Renal cortex interstitium (tissue), 11 donors: ENCODE measurements around the gene NDNF. TPM values are rescaled to one million over a fixed set of nuclear protein-coding genes. Genes with fewer than 3 reads are reported as not detected.

Experiments used
- DNase-seq, 11 donors: peaks; one replicate each; pipeline ENCODE4 v3.0.0-alpha.2; 2013; ENCODE audit warnings: low read depth in 9 of 11, low spot score in 4 of 11; ENCODE audit errors: extremely low read depth in 1 of 11
- polyA plus RNA-seq, 3 donors: library from polyadenylated mRNA; unstranded; fragments of 120-200 nt; gene quantifications; one replicate each; pipeline ENCODE4 v1.2.1, GENCODE V29; 2013; ENCODE audit not compliant: insufficient read length in 3 of 3

NDNF gene
- polyA plus RNA-seq, 3 donors = 62.6 to 89.5 (median 64.4) TPM

DNA sequence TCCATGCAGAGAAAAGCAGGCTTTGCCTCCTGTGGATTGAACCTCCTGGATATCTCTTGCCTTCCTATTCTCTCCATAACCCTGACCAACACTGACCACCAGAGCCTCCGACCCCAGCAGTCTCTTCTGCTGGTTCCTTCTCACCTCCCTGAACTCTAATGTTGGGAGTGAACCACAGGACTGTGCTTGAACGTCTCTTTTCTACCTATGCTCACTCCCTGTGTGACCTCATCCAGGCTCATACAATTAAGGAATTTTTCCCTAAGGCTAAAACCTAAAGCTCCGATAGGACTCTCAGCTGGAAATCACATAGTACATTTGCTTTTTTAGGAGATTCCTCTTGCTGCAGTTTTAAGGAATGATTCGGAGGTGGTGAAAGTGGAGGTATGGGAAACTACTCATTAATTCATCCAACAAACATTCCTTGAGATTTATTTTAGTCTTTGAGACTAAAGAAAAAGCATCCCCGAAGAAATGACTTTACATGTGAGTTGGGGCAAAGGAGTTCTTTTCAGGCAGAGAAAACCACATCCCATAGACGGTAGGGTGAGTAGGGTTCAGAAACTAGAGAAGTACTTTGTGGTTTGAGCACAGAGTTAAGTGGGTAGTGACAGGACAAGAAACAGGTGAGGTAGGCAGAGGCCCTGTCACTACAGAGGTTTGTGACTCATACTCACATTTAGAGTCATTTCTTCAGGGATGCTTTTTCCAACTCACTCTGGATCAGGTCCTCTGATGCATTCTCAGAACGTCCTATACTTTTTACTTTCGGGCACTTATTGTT is 30.8 kb downstream of the NDNF start:
- no peak for DNase-seq

DNA sequence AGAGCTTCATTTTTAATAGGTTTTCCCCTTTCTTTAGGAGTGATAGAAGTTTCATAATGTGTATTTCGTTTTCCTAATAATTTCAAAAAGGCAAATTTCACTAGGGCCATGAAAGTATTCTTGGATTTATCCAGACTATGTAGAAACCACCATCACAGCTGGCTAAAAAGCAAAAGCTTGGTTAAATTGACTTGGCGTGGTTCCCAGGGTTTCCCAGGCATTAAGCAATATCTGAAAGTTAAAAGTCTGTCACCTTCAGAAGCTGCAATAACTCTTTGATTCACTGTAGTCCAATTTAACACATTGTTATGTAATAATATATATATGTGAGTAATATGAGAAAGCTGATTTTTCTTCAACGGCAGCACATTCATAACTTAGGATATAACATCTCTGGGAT is 38.3 kb downstream of the NDNF start:
- DNase-seq = no peak

DNA sequence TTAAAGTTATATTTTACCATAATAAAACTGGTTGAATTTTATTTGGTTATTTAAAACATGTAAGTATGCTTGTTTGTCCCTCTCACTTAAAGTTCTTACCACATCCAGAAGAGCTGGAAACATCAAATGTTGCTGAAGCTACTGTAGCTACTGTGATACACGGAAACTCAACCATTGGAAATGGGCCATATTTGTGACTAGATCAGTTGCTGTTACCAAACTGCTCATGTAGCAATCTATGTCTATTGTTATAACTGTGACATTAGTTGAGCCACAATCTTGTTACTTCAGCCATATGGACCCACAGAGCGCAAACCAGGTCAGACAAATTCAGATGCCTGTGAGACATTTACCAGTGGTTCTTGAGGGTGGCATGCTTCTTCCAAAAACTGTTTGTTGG is 41.6 kb downstream of the NDNF start:
- DNase-seq = no peak

DNA sequence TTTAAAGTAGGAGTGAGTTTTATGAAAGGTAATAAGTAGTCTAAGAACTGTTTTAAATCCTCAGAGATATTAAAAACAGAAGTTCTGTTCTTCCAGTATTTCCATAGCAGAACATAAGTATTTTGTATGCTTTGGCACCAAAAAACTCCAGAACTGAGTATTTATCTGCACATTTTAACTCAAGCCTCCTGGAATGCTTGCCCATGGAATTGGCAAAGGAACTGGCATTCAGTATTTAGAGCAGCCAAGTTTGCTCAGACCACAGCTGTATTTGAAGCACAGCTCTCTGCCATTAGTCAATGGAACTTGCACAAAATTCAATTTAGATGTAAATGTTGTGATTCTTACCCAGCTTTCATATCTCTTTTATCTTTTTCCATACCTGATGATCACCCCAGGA is 42.2 kb downstream of the NDNF start:
- DNase-seq = no peak

DNA sequence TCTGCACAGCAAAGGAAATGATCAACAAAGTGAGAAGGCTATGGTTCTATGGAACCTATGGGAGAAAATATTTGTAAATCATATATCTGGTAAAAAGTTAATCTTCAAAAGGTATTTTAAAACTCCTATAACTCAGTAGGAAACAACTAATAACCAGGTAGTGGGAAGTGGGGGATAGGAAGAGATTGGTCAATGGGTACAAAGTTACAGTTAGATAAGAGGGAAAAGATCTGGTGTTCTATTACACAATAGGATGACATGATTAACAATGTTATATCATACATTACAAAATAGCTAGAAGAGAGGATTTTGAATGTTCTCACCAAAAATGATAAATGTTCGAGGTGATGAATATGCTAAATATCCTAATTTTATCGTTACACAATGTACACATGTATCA is 46.3 kb downstream of the NDNF start:
- DNase-seq = no peak

DNA sequence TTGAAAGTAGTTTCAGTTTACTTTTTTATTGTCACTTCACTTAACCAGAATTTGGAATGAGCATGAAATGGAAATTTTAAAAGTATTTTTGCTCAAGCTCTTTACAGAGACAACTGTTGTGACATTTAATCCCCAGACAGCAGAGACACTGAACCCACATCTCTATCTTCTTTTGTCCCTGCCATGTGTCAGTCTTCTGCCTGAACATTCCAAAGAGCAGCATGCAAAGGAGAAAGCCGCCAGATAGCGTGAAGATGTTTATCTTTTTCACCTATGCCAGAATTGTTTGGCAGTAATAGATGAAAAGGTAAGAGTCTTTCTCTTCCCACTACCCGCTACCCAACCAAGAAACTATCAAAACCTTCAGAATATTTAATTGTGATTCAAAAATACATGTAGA is 46.8 kb downstream of the NDNF start:
- DNase-seq = no peak

DNA sequence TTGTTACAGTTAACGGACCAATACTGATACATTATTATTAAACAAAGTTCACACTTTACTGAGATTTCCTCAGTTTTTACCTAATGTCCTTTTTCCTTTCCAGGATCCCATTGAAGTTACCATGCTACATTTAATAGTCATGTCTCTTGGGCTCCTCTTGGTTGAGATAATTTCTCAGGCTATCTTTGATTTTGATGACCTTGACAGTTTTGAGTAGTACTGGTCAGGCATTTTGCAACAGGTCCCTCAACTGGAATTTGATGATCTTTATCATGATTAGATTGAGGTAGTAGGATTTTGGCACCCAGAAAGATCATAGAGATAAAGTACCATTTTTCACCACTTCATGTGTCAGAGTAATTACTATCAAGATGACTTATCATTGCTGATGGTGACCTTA is 53.8 kb downstream of the NDNF start:
- DNase-seq = no peak

DNA sequence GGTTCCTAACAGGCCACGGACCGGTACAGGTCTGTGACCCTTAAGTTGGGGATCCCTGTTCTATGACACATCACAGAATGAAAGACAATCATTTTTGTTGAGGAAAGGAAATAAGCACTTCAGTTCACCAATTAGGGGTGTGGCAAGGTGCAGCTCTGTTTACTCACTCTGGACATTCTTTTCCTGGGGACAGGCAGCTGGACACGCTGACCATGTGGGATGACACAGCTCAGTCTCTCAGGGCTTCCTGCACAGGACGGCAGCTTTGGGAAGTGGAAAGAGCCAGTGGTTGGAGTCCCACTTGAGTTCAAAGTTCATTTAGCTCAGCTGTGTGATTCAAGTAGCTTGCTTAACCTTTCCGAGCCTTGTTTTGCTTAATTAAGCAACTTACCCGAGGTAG is 55.7 kb downstream of the NDNF start:
- DNase-seq = no peak

DNA sequence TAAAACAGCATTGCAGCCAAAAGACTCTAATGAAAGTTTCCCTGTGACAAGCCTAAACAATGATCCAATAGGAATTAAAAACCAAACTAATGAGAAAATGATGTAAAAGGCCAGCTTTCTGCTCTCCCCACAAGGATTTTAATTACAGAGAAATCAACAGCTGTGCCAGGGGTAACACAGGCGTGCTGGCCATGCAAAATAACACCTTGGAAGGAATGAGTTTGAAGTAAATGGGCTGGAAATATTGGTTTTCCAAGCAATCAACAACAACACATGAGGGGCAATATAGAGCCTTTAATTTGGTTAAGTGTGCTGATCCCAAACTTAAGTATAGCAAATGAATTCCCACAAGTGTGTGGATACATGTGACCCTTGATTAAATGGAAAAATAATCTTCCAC is 56.9 kb downstream of the NDNF start:
- no peak for DNase-seq

DNA sequence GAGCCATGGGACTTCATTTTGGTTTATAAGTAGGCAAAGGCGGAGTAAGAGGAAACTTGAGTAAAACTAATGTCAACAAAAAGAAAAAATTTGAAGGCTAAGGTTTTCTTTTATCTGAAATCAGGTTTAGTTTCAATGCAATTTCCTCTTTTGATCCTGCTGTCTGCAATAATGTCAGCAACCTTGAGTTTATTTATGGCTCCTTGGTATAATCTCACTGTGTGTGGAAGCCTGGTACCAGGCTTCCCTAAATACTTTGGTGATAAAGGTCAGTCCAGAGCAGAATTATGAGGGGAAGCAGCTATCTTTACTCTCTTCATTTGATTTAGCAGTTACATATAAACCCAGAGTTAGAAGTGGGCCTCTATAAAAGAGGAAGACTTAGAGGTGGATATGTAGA is 57.8 kb downstream of the NDNF start:
- no peak for DNase-seq

DNA sequence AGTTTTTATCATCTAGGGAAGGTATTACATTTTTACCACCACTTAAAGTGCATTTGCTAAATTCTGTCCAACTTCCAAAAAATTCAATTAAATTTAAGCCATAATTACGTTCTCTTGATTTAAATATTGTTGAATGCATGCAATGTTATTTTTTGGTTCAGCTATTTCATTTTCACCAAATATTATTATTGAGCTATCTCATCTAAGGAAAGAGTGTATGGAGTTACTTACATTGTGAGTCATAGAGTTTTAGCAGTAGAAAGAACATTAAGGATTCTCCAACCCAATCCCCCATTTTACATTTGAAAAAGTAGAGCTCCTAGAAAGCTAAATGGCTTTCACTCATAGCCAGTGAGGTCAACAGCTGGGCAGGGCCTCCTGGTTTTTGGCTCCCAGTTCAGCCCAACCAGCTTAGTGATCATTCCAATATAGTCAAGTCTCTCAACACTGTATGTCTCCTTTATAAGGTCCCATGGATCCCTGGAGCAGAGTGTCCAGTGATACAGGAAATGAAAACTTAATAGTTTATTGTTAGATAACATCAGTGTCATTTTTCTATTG is 60.5 kb downstream of the NDNF start:
- no peak for DNase-seq

DNA sequence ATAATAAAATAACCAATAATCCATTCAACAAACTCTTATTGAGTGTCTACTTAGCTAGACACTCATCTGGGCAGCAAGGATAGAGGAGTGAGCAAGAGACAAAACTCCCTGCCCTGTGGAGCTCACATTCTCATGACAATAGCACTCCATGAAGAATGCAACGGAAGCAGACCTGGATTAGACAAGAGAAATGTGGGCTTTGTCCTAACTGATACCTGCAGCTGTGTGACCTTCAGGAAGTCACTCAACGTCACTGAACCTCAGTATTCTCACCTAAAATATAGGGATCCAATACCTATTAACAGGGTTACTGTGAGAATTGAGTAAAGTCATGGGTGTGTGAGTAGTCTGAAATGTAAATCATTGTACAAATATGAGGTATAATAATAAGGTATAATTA is 61.2 kb downstream of the NDNF start:
- DNase-seq = no peak

DNA sequence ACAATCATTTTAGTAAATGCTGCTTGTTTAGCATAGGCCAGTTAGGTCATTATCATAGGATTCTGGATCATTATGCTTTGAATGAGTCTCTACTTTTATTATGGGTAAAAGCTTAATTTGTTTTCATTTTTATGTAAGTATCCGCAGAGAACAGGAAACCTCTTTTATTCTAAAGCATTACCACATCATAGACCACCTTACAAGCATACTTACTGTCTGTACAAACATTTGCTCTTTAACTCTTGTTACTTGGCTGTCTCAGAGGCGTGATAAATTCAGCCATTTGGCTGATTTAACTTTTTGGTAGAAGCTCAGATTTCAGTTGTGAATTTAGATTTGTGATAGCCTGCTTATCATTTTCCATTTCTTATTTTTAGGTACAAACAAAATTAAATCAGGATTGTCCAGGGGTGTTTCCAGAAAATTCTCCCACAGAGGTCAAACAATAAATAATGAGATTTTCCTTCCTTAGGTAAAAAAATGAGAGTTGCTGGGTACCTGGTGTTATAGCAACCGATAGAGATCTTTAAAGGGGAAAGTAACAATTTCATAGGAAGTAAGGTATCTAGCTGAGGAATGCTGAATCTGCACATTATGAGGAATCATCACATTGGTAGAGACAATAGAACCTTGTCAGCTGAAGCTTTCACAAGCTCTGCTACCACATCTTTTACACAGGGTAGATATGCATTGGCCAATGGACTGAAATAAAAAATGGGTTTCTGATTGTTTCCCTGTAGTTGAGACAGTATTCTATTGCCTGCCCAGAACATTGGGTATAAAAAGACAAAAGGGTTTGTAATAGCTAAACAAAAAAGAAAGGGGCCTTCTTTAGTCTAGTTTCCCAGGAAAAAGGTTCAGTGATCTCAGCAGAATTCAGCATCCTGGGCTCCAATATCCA is 62.5 kb downstream of the NDNF start:
- no peak for DNase-seq

DNA sequence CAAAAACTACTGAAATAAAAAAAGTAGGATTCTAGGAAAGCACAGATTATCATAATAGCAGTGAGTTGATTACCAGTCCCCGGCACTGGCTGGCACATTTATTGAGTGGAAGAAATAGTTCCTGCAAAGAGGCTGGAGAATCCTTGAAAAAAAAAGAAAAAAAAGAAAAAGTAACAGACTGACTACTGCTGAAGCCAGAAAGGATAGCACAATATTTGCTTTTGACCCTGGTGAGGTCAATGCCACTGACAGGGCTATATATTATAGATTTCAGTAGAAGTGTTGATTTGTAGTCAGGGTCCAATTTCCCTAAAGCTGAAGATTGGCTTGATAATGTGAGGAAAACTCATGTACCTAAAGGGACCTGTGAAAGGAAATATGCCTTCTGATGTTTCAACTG is 64.7 kb downstream of the NDNF start:
- peak in 1 of 11 donors; percentile 15 for DNase-seq

DNA sequence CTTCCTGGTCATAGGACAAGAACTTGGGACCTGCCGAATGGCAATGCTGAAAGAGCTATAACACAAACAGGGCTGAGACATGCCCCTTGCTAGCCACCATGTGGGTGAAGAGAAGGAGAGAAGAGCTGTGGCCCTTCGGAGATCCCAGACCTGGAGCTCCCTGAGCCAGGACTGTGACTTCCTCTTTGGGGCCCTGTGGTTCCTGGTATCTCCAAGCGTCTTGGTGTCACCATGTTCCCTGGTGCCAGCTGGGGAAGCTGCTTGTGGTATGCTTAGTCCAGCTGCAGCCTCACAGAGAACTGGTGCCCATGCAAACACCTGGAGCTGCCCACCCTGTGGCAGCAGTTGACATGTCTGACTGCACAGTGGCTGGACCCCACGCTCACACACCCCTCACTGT is 68.5 kb downstream of the NDNF start:
- no peak for DNase-seq

DNA sequence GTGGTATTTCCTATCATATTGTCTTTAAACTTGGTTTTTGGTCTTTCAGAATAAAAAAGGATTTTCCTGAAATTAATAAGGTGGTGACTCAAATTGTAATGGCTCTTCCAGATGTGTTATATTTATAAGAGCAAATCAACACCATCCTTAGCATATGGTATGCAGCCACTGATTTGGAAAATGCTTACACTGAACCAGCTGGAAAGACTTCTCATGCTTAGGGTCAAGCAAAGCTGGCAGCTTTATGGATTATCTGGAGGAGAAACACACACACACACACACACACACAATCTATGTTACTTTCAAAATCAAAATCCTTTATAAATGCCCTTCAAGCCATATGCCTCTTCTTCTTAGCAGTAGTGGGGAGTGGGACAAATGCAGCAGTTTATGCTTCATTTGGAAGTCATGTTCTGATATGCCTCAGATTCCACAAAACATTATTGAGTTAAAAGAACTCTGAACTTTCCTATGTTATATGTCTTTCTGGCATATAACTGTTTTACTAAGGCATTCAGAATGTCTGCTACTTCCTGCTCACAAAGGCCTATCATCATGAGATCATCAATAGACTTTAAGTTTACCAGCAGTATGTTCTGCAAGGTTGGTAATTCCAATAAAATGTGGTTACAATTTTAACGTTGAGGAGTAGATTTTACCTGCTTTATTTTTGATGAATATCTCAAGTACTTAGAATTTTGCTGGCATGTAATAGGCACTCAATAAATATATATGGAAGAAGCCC is 76.9 kb downstream of the NDNF start:
- DNase-seq = no peak

DNA sequence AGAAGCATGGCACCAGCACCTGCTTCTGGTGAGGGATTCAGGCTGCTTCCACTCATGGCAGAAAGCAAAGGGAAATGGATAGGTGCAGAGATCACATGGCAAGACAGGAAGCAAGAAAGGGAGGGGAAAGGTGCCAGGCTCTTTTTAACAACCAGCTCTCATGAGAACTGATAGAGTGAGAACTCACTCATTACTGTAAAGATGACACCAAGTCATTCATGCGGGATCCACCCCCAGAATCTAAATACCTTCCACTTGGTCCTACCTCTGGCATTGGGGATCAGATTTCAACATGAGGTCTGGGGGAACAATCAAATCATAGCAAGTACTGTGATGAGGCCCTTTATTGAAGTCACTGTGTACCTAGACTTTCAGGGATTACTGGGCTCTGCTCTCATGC is 77.8 kb downstream of the NDNF start:
- no peak for DNase-seq

DNA sequence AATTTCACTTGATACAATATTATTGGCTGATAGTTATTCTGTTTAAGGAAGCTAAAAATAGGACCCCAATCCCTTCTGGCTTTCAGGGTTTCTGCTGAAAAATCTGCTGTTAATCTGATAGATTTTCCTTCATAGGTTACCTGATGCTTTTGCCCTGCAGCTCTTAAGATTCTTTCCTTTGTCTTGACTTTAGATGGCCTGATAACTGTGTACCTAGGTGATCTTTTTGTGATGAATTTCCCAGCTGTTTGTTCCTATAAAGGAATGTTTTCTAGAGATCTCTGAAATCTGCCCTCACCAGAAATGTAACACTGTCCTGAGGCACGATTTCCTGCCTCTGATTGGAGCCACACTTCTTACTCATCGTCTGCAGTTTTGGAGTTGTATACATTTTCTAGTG is 80.5 kb downstream of the NDNF start:
- no peak for DNase-seq

DNA sequence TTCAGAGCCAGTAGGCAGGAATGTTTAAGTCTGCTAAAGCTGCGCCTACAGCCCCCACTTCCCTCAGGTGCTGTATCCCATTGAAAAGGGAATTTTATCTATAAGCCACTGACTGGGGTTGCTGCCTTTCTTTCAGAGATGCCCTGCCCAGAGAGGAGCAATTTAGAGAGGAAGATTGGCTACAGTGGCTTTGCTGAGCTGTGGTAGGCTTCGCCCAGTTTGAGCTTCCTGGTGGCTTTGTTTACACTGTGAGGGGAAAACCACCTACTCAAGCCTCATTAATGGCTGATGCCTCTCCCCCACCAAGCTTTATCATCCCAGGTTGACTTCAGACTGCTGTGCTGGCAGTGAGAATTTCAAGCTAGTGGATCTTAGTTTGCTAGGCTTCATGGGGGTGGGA is 82.1 kb downstream of the NDNF start:
- no peak for DNase-seq
